RCC 7860 (cell line): ENCODE results near the gene LRP2.
A peak's percentile ranks its signal among the peaks of the same experiment; 100 is the strongest.

Source experiments
- DNase-seq: peaks from one replicate; pipeline ENCODE4 v3.0.0-alpha.2; 2015; ENCODE audit warnings: low spot score
- FAIRE-seq: peaks from 2 replicates; lab custom pipeline; 2012; peaks lifted over from hg19 to GRCh38; lab: Jason Lieb, UNC

LRP2 gene

DNA sequence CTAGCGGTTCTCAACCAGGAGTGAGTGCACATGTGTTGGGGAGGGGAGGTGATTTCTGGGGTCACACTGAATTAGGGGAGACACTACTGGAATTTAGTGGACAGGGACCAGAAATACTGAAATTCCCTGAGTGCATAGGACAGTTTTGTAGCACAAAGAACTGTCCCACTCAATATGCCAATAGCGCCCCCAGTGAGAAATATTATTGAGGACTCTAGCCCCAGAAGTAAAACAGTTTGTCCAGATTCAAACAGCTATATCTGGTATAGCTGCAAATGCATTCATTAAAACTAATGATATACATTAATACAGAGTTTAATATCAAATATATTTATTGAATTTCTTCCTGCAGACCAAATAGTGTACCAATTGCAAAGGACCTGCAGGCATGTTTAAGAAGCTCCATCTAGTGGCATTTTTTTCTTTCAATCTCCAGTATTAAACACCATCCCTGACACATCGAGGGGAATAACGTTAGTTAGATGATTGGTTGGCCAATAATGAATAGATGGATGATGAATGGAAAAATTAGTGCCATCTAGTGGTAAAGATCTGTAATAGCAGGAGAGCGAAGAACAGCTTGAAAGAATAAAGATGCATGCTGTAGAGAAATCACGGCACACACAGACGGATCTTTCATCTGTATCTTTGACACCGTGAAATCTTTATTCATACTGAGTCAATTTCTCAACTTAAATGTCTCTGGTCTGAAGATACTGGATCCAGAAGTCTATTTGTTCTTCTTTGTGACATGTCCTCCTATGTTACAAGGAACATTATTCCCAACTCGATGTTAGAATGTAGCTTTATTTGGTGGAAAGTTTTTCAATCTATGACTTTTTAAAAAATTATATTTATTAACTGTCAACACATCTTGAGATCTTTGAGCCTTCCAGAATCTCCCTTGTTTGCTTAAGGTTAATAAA, 230.5 kb downstream of the LRP2 start:
- peak; percentile 90 for FAIRE-seq
- DNase-seq = peak; percentile 76

DNA sequence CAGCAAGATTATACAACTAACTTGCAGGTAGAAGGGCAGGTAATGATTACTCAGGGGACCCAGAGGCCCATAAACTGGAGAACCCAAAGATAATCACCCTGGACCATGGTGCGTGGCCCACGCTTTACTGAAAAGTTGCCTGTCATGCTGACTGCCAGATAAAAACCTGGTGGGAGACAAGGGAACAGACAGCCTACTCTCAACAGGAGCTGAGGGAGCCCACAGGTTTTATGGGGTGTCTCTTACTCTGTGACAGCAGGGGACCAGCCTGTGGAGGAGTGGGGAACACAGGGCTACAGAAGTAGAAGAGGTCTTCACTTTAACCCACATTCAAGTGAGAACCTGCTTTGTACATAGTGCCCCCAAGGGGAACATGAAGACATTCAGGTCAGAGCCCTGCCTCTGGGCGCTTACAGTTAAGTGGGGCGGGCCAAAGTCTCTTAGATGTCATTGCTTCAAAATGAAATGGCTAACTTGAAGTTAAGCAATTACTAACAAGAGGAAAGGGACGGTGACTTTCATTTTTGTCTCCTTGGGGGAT, 232.6 kb downstream of the LRP2 start:
- DNase-seq (no peak), FAIRE-seq (no peak)

DNA sequence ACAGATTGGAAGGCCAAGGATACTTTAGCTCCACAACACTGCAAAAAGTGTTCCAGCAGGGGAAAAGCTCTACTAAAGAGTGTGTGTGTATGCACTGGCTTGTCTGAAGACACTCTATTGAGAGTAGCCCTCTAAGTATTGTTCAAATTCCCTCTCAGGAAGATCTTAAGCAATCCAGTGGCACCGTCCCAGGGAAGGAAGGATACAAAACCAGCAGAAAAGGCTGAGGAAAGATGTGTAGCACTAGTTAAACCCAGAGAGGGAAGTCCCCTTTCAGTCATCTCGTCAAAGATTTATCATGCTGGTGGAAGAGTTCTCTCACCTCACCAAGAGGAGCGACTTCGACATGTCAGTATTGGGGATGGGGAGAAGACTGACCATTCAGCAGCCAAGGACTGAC, 242.5 kb downstream of the LRP2 start:
- no peak for DNase-seq
- FAIRE-seq = no peak

DNA sequence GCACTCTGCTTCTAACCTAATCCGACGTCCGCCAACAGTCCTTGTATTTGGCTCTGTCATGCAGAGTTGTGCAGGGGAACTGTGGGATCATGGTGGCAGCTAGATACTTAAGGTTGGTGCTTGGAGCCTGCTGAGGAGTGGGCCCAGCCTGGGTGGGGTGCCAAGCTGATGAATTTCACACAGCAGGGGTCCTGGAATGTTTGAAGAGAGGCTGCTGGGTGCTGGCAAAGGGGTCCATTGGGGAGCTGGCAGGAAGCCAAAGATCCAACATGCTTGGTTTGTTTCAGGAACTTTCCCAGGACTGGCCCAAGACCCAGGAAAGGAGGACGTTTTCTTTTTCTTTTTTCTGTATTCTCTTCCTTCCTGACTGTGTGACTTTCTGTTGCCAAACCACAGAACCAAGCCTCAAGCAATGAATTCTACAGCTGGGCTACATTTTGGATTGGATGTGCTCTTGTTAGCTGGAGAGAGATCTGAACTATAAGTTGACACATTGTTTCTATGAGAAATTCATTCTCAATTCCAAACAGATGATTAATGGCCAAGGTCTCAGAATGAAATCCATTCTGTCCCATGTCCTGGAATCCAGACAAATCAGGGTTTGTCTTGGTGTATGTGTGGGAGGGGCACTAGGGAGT, 243.1 kb downstream of the LRP2 start:
- DNase-seq (no peak), FAIRE-seq (no peak)

DNA sequence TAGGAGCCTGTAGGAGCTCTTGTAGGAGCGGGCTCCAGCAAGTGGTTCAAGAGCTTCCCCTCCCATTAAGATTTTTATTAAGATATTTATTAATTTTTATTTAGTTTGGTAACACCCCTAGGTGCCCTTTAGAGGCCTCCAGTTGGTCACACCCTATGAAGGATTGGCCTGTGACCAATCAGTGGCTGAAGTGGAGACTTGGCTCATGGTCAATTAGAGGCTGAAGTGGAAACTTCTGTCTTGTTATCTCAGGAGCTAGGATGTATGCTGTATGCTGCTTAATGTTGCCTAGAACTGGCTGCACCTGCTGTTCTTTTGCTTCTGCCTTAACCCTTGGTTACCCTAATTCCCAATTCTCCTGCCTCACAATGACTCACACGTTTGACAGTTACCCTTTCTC, 244.3 kb downstream of the LRP2 start:
- FAIRE-seq (no peak), DNase-seq (no peak)

DNA sequence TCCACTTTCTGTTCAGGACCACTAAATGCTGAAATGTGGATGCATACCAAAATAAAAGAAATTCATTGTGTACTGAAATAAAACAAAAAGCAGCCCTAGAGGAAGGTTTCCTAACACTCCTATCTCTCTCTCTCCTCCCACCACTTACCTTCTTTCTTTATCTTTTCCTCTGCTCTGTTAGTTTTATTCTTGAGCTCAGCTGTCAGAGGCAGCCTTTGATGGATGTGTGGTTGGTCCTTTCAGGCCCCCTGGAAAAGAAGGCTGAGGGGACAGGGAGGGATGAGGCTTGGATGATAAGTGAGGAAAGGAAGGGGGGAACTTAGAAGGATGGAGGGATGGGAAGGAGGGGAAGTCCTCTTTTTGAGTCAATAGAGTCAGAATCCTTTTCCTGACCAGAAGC, 245.3 kb downstream of the LRP2 start:
- DNase-seq (no peak), FAIRE-seq (no peak)

DNA sequence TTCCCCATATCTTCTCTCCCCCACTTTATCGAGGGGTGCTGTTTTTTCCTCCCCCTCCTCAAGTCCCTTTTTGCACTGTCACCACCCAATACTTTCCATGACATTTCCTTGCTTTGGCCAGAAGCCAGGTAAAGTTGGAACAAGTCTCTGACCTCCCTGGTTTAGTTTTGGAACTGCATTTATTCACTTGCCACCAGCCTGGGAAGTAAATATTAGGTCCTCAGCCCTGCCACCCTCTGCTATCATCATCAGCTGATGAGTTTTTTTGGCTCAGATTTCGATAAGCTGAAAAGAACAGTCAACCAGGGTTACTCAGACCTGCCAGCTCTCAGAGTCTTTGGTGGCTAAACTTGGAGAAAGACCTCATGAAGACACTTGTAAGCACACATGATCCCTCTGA, 246.0 kb downstream of the LRP2 start:
- no peak for DNase-seq
- no peak for FAIRE-seq

DNA sequence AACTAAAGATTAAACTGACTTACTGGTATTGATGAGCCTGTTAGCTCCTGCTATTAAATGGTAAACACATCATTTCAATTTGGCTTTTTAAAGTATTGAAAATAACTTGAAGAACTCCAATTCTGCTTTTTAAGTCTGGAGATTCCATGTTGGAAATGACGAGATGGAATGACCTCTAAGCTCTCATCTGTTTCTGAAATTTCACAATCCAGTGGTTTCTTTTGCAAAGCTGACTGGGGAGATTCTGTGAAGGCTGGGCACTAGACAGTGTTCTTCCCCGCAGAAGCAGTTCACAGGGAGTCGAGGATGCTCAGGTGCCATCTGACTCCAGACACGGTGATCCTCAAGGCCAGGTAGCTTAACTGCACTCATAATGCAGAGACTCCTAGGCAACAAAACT, 248.3 kb downstream of the LRP2 start:
- FAIRE-seq (no peak), DNase-seq (no peak)

DNA sequence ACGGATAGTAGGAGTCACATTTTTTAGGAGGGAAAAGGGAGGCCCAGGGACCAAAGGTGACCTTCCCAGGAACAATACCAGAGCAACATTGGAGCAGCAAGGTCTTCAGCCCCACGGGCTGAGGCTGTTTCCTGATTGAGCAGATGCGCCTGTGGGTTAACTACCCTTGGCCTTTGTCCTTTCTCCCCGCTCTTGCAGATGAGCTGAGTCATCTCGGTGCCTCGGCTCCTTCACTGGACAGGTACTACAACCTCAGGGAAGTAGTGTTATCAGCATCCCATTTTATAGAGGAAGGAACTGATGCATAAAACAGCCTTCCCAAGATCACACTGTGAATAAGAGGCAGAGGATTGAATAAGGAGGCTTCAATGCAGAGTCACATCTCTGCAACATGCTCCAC, 249.5 kb downstream of the LRP2 start:
- no peak for DNase-seq
- no peak for FAIRE-seq

DNA sequence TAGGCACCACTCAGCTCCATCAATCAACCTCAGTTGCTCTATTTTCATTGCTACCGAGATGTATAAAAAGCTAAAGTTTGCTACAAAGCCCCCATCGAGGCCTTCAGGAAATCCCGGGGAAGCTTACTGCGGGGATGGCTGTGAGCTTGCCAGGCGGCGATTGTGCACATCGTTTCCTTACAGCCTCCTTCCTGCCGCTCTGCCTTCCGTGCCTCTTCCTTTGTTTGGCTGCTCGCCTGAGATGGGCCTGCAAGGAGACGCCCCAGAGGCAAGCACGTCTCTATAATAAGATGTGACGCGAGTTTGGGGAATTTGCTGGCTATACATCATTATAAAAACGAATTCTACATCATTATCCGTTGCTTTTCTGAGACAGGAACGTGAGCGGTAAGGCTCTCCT, 251.4 kb downstream of the LRP2 start:
- DNase-seq (no peak), FAIRE-seq (no peak)

DNA sequence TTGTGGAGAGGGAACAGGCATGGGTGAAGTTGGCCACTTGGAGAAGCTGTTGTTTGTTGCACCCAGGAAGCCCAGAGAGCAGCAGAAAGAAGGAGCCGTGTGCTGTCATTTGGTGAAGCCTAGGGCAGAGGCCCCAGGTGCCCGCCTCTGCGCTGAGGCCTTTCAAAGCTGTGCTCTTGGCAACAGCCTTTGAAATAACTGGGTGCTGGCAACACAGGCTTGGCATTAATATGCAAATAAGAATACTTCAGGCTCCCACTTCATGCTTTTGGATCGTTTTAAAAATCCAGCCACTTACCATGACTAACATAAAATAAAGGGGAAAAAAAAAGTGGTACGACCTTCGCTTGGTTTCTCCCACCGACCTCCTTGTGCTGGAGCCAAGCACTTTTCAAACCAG, 251.9 kb downstream of the LRP2 start:
- DNase-seq = no peak
- FAIRE-seq = no peak

DNA sequence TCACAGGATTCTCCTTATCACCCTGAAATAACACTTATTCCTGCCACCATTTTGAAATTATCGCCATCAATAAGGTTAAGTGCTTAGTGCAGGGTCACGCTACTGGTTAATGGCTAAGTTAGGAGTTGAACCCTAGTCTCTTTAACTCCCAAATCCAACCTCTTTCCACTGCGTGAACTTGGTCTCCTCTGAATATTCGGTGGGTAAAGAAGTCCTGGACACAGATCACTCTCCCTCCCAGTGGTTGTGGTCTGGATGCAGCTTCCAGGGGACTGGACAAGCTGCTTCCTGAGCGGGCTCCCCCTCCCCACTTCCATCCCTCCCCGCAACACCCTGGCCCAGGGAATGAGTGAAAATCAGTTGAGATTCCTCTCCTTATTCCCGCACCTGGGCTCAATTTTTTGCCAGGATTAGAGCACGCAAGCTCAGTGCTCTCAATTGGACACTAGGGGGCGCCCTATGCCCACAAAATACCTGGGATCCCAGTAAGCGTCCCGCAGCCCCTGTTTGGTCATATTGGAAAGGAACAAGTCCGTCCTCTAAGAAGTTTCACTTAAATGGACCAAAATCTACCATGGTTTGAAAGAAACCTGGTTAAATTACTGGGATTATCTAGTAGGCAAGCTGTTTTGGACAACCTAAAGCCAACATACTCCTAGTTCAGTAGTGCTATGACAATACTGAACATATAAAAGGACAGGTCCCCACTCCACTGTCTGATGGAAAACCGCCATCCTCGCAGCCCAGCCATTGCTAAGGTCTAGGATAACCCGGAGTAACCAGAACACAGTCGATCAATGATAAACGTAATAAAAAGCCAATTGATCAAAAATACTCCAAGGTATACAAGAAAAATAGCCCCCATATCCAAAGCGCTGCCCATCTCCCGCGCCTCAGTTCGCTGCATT, 252.6 kb downstream of the LRP2 start:
- DNase-seq = peak; percentile 46
- FAIRE-seq = no peak

DNA sequence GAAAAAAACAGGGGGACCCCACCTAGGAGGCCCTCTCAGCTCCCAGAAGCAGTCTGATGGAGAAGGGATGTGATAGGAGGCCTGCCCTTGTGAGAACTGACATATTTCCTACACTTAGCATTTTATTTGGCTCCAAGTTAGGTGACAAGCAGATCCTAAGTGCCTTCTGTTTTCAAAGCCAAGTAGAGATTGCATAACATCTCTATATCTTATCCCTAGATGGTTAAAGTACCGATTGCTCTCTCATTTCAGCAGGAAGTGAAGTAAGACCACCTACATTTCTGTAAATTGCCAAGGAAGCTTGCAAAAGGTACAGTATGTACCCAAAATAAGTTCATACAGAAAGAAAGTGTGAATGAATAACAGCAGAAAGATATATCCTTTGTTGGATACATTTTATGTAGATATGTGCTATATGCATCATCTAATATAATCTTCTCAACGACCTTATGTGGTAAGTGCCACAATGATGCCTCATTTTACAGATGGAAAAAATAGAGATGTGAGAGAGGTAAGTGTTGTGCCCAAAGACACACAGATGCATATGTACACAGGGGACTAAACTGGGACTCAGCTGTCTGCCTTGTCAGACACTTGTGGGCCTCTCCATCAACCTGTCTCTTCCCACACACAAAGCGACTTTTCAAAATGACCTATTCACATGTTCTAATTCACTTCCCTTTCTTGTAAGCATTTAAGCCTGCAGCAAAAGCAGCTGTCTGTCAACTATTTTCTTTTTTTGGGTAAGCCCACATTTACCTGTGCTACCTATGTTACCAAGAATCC, 254.0 kb downstream of the LRP2 start:
- no peak for DNase-seq
- FAIRE-seq = no peak

DNA sequence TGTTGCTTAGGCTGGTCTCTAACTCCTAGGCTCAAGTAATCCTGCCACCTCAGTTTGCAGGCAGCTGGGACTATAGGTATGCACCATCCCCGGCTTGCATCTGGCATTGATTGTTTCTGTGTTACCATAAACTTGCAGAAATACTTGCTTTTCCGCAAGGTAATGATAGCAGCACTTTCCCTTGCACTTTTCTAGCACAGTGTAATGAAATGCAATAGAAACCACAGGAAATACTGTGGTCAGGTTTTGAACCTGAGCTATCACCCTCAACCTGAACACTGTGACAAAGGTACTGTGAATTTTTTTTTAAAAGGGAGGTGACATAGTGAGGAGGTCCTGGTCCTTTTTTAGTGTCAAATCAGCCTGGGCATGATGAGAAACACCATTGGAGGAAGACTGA, 254.7 kb downstream of the LRP2 start:
- FAIRE-seq (no peak), DNase-seq (no peak)

DNA sequence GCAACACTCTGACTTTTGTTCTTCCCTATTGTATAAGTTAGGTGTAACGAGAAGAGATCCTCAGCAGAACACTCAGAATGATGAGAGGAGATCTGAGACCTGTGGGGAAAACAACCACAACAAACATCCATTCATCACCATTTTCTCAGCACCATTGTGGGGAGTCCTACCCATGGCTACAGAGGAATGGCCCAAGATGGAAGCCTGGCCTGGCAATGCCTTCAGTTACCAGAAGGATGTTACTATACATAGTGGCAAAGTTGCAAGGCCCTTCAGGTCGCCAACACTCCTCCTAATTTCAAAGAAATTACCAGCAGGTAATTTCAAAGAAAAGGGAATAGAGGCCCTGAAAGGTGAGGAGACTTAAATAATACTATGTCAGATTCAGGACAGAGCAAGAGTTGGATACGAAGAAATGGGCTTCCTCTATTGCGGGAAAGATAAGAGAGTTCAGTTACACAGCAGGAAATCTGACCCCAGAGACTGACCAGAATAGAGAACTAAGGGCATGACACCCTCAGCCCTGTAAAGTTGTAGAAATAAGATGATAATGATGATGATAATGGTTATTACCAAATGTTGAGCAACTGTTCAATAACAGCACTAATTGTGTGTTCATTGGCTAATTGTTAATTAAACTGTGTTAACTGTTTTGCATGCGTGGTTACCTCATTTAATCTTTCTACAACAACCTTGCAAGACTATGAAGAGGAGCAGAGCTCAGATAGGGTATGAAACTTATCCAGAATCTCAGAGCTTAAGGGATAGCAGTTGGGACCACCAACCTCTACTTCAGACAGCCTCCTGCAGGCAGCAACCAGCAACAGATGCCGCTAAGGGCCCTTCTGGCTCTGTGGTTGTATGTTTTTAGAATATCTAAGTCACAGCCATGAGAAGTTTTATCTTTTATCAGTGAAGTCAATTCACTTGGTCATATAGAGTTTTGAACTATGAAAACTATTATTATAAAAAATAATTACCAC, 255.5 kb downstream of the LRP2 start:
- DNase-seq (no peak), FAIRE-seq (no peak)

DNA sequence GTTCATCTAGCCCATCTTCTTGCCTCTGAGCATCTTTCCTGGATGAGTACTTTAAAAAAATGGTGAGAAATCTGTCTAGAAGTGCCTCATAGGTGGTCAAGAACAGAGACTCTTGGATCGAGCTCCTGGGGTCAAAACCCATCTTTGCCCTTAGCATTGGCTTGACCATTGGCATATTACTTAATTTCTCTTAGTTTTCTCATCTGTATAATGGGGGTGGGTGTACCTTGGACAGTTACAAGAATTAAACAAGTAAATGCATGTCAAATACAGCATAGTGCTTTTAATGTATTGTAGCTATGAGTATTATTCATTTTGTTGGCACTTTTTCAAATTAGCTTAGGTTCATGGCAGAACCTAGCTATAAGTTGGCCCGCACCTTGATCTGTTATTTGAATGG, 256.2 kb downstream of the LRP2 start:
- DNase-seq (no peak), FAIRE-seq (no peak)

DNA sequence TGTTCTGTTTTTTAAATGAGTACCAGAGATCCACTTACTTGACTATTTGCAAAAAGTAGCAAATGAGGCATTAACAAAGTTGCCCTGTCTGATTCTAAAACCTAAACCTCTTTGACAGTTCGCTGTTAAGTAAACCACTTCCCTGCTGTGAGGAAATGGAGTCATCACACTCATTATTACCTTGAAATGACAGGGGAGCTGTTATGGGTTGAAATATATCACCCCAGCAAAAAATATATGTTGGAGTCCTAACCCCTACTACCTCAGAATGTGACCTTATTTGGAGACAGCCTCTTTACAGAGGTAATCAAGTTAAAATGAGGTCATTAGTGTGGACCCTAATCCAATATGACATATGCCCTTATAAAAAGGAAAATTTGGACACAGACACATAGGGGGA, 256.9 kb downstream of the LRP2 start:
- DNase-seq = no peak
- FAIRE-seq = no peak

DNA sequence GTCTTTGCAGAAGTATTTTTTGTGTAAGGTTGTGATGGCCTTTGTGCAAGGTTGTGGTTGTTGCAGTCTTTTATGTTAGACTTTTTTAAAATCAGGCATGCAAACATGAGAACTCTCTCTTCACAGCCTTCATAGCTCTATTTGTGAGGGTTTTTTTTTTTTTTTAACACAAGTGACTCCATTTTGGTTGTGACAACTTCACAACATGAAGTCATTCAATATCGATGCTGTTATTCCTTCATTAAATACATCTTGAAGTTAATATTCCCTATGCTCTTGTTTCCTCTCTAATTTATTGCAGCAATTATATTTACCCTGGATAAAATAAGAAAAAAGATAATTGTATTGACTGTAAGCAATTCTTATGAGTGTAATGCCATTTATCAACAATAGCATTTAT, 257.5 kb downstream of the LRP2 start:
- FAIRE-seq (no peak), DNase-seq (no peak)

DNA sequence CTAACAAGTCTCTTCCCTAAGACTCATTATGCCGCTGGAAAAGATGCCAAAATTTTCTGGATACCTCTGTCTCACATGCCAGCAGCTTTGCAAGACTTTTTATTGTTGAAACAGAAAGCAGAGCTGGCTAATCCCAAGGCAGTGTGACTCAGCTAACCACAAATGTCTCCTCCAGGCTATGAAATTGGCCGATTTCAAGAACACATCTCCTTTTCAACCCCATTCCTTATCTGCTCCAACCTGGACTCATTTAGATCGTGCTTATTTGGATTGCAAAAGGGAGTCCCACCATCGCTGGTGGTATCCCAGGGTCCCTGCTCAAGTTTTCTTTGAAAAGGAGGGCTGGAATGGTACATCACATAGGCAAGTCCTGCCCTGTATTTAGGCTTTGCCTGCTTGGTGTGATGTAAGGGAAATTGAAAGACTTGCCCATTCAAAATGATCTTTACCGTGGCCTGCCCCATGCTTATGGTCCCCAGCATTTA, 266.7 kb downstream of the LRP2 start:
- peak; percentile 97 for FAIRE-seq
- peak; percentile 83 for DNase-seq
